Islet of Langerhans (tissue), 1 donor: Measurements from ENCODE around the gene NAV3.
"Not testable (repeated sequence)": the region's sequence is repeated elsewhere in the genome, so short reads cannot be mapped to it uniquely, and the experiment has no call there.

Experiments used
- FAIRE-seq: peaks from one replicate; lab custom pipeline; 2011; peaks lifted over from hg19 to GRCh38; lab: Jason Lieb, UNC

Gene NAV3

GRCh38 chr12:78191611-78192010, 360.9 kb downstream of the NAV3 start:
- FAIRE-seq: no peak

GRCh38 chr12:78192979-78193378, 362.3 kb downstream of the NAV3 start:
- no peak for FAIRE-seq

GRCh38 chr12:78194448-78194847, 363.8 kb downstream of the NAV3 start:
- FAIRE-seq: no peak

- no peak for FAIRE-seq
Measured at GRCh38 chr12:78198896-78199295, 368.2 kb downstream of the NAV3 start.

GRCh38 chr12:78199926-78200325, 369.2 kb downstream of the NAV3 start:
- no peak for FAIRE-seq

GRCh38 chr12:78204926-78205325, 374.2 kb downstream of the NAV3 start:
- no peak for FAIRE-seq

GRCh38 chr12:78208092-78208491, 377.4 kb downstream of the NAV3 start:
- no peak for FAIRE-seq

GRCh38 chr12:78209846-78210505, 379.3 kb downstream of the NAV3 start:
- FAIRE-seq: no peak

GRCh38 chr12:78210506-78210860, 379.8 kb downstream of the NAV3 start:
- FAIRE-seq: no peak

GRCh38 chr12:78210894-78211302, 380.2 kb downstream of the NAV3 start:
- FAIRE-seq: no peak

- FAIRE-seq: no peak
Measured at GRCh38 chr12:78220811-78221210, 390.1 kb downstream of the NAV3 start.

- FAIRE-seq: no peak
Measured at GRCh38 chr12:78224154-78224553, 393.5 kb downstream of the NAV3 start.

GRCh38 chr12:78226763-78227162, 396.1 kb downstream of the NAV3 start:
- FAIRE-seq: no peak

- FAIRE-seq: peak; percentile 61
Measured at GRCh38 chr12:78229591-78230101, 399.0 kb downstream of the NAV3 start.

GRCh38 chr12:78232756-78233155, 402.1 kb downstream of the NAV3 start:
- FAIRE-seq: no peak

- no peak for FAIRE-seq
Measured at GRCh38 chr12:78236264-78236663, 405.6 kb downstream of the NAV3 start.

- FAIRE-seq: no peak
Measured at GRCh38 chr12:78239544-78239943, 408.9 kb downstream of the NAV3 start.

GRCh38 chr12:78240827-78241226, 410.1 kb downstream of the NAV3 start:
- FAIRE-seq: no peak

- FAIRE-seq: no peak
Measured at GRCh38 chr12:78241446-78241845, 410.8 kb downstream of the NAV3 start.

GRCh38 chr12:78244916-78245507, 414.3 kb downstream of the NAV3 start:
- no peak for FAIRE-seq

GRCh38 chr12:78248321-78248720, 417.6 kb downstream of the NAV3 start:
- no peak for FAIRE-seq

- FAIRE-seq: no peak
Measured at GRCh38 chr12:78249578-78249977, 418.9 kb downstream of the NAV3 start.

- FAIRE-seq: not testable (repeated sequence)
Measured at GRCh38 chr12:78257662-78258061, 427.0 kb downstream of the NAV3 start.

GRCh38 chr12:78260976-78261375, 430.3 kb downstream of the NAV3 start:
- peak; percentile 61 for FAIRE-seq
